Measurements from ENCODE around the gene FBXW12.

The FBXW12 gene

DNA sequence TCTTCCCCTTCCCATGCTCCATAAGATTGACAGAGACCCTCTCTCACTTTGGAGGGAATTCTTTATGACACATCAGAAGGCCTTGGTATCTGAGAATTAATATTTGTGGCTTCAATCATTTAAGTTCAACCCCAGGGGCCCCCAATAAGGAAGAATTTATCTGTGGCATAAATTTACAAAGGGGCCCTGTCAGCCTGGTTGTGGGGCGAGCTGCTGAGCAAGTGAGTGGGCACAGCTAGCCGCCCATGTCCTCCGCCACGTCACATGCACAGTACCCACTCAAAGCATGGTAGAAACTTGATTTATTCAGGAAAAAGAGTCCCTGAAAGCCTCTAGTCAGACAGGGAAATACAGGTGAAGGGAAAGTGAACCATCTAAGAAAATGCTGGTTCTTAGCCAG is 44.5 kb downstream of the FBXW12 start:
- Histone ChIP-seq H3K36me3 (ENCODE audit: low read length) (no peaks in the 10 kb centered on the region), H2AFZ (ENCODE audit: low read depth, low read length, severe bottlenecking) (no peak overlapping the region), H3K9me2 (replicated peaks; ENCODE audit: insufficient read depth, low read length) (no peaks in the 10 kb centered on the region), H3K4me3 (ENCODE audit: insufficient read depth, low read length, poor library complexity, severe bottlenecking) (no peak overlapping the region), H4K20me1 (ENCODE audit: low read depth, low read length) (no peaks in the 10 kb centered on the region), H3K9me3 (ENCODE audit: insufficient read depth, low read length) (no peaks in the 10 kb centered on the region), H3K27ac (ENCODE audit: low read depth, low read length) (no peak overlapping the region), H3F3A (ENCODE audit: insufficient read depth) (no peaks in the 10 kb centered on the region), H3K79me2 (ENCODE audit: insufficient read depth, low read length) (no peaks in the 10 kb centered on the region), H3K27me3 (ENCODE audit: low read length) (no peaks in the 10 kb centered on the region), H3K4me2 (ENCODE audit: low read depth, low read length, poor library complexity, severe bottlenecking) (no peak overlapping the region), H3K9ac (ENCODE audit: low read length) (no peak overlapping the region)
- TF ChIP-seq EZH2phosphoT487 (conservative IDR thresholded peaks at IDR 0.05; ENCODE audit: low read length) = no peak
- TF ChIP-seq, protein P1, sequence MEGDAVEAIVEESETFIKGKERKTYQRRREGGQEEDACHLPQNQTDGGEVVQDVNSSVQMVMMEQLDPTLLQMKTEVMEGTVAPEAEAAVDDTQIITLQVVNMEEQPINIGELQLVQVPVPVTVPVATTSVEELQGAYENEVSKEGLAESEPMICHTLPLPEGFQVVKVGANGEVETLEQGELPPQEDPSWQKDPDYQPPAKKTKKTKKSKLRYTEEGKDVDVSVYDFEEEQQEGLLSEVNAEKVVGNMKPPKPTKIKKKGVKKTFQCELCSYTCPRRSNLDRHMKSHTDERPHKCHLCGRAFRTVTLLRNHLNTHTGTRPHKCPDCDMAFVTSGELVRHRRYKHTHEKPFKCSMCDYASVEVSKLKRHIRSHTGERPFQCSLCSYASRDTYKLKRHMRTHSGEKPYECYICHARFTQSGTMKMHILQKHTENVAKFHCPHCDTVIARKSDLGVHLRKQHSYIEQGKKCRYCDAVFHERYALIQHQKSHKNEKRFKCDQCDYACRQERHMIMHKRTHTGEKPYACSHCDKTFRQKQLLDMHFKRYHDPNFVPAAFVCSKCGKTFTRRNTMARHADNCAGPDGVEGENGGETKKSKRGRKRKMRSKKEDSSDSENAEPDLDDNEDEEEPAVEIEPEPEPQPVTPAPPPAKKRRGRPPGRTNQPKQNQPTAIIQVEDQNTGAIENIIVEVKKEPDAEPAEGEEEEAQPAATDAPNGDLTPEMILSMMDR (IDR thresholded peaks at IDR 0.05; ENCODE audit: insufficient read depth, low read length, poor library complexity, severe bottlenecking) = no peak

DNA sequence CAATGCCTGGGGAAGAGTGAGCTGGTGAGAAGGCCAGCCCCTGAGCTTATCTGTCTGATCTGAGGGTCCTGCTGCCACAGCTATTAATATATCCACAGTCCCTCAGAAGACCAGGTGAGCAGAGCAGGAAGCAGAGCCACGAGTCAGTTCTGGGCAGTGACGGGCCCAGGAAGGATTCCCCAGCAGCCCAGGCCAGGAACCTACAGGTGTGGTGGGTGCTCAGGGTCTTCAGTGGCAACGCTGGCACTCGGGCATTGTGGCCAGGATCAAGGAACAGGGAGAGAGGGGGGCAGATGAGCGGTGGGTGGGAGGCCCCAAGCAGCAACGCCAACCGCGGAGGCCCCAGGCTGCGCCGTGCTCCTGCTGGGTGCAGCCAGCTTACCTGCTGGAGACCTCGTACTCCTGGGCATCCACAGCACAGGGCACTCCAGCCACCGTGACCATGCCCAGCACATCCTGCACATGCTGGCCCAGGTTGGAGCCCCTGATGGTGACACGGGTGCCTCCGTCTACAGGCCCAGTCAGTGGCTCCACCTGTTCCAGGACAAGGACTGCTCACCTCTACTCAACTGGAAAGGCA is 45.6 kb downstream of the FBXW12 start:
- H3K36me3 ChIP-seq (ENCODE audit: low read length) = no peaks in the 10 kb centered on the region
- no peak overlapping the region for H2AFZ ChIP-seq (ENCODE audit: low read depth, low read length, severe bottlenecking)
- no peak overlapping the region for H3K4me3 ChIP-seq (ENCODE audit: insufficient read depth, low read length, poor library complexity, severe bottlenecking)
- no peaks in the 10 kb centered on the region for H3K9me3 ChIP-seq (ENCODE audit: insufficient read depth, low read length)
- no peak overlapping the region for H3K4me2 ChIP-seq (ENCODE audit: low read depth, low read length, poor library complexity, severe bottlenecking)
- H3F3A ChIP-seq (ENCODE audit: insufficient read depth) = no peaks in the 10 kb centered on the region
- no peaks in the 10 kb centered on the region for H3K27me3 ChIP-seq (ENCODE audit: low read length)
- no peak overlapping the region for H3K9ac ChIP-seq (ENCODE audit: low read length)
- TF ChIP-seq, protein P1 (IDR thresholded peaks at IDR 0.05; ENCODE audit: insufficient read depth, low read length, poor library complexity, severe bottlenecking) = no peak
- TF ChIP-seq EZH2phosphoT487 (conservative IDR thresholded peaks at IDR 0.05; ENCODE audit: low read length) = no peak
- H3K79me2 ChIP-seq (ENCODE audit: insufficient read depth, low read length) = no peaks in the 10 kb centered on the region
- H4K20me1 ChIP-seq (ENCODE audit: low read depth, low read length) = no peaks in the 10 kb centered on the region
- no peaks in the 10 kb centered on the region for H3K9me2 ChIP-seq (replicated peaks; ENCODE audit: insufficient read depth, low read length)
- H3K27ac ChIP-seq (ENCODE audit: low read depth, low read length) = no peak overlapping the region

DNA sequence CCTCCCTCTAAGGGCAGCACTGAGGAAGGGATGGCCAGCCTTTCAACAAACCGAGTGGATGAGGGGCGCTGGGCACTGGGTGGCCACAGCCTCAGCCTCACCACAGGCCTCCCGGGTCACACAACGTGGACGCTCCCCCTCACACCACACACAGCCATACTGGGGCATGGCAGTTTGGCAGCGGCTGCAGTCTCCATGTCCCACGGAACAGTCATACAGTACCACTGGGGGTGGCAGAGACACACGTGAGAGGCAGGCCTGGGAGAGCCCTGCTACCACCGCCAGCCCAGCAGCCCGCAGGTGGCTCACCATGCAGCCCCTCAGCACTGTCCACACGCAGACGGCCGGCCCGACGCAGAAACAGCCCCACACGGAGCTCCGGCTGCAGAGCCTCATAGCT is 46.1 kb downstream of the FBXW12 start:
- no peaks in the 10 kb centered on the region for H3K9me2 ChIP-seq (replicated peaks; ENCODE audit: insufficient read depth, low read length)
- H3K36me3 ChIP-seq (ENCODE audit: low read length) = no peaks in the 10 kb centered on the region
- no peak overlapping the region for H2AFZ ChIP-seq (ENCODE audit: low read depth, low read length, severe bottlenecking)
- H4K20me1 ChIP-seq (ENCODE audit: low read depth, low read length) = no peaks in the 10 kb centered on the region
- H3K9me3 ChIP-seq (ENCODE audit: insufficient read depth, low read length) = no peaks in the 10 kb centered on the region
- H3K9ac ChIP-seq (ENCODE audit: low read length) = no peak overlapping the region
- no peak overlapping the region for H3K27ac ChIP-seq (ENCODE audit: low read depth, low read length)
- H3F3A ChIP-seq (ENCODE audit: insufficient read depth) = no peaks in the 10 kb centered on the region
- TF ChIP-seq EZH2phosphoT487 (conservative IDR thresholded peaks at IDR 0.05; ENCODE audit: low read length) = no peak
- TF ChIP-seq, protein P1 (IDR thresholded peaks at IDR 0.05; ENCODE audit: insufficient read depth, low read length, poor library complexity, severe bottlenecking) = no peak
- H3K4me2 ChIP-seq (ENCODE audit: low read depth, low read length, poor library complexity, severe bottlenecking) = no peak overlapping the region
- H3K79me2 ChIP-seq (ENCODE audit: insufficient read depth, low read length) = no peaks in the 10 kb centered on the region
- no peak overlapping the region for H3K4me3 ChIP-seq (ENCODE audit: insufficient read depth, low read length, poor library complexity, severe bottlenecking)
- H3K27me3 ChIP-seq (ENCODE audit: low read length) = no peaks in the 10 kb centered on the region

All from SU-DHL-6 (cell line).